Measurements from ENCODE around the gene AUNIP. TPM values are rescaled to one million over a fixed set of nuclear protein-coding genes. Genes with fewer than 3 reads are reported as not detected.

Gene AUNIP
- total RNA-seq, 1 experiment from 2014 or later = 11.0 TPM

DNA sequence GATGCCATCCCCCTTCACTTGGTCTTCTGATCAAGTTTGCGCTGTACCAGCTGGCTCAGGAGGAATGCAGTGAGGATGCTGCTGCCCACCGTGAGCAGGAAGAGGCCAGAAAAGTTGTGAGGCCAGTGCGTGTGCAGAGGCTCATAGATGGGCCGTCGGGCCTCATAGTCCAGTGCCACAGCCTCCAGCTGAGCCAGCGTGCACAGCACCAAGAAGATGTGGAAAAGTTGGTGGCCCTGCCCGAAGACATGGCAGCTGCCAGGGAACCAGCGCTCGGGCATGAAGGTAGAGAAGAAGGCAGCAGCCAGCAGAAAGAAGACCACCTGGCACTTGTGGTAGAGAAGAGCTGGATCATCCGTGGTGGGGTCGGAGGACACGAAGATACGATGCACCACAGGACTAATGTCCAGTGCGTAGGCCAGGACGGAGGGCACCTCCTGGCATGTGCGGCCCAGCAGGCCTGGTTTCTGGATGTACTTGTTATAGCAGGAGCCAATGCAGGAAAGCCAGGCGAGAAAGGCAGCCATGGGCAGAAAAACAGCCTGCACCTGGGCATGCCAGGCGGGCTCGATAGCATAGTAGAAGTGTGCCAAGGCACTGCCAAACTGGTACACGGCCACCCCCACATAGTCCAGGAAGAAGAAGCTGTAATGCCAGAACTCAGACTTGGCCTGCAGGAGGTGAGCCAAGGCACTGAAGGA lies 3.7 kb upstream of the AUNIP start:
- Histone ChIP-seq H3K4me2 (no peak overlapping the region), H3K4me3 (no peak overlapping the region), H4K20me1 (ENCODE audit: insufficient read depth) (no peaks in the 10 kb centered on the region), H3K4me1 (replicated peaks; ENCODE audit: insufficient read depth) (peaks cover 7% of the 10 kb centered on the region), H3K9me3 (ENCODE audit: insufficient read depth, low read depth) (no peaks in the 10 kb centered on the region), H3K9me2 (ENCODE audit: insufficient read depth) (no peaks in the 10 kb centered on the region), H2AFZ (no peak overlapping the region), H3K36me3 (ENCODE audit: low read depth) (no peaks in the 10 kb centered on the region), H3K27ac (no peak overlapping the region), H3K27me3 (ENCODE audit: insufficient read depth, low read depth) (no peaks in the 10 kb centered on the region), H3K79me2 (ENCODE audit: low read depth) (peaks cover 11% of the 10 kb centered on the region), H3F3A (ENCODE audit: insufficient read depth, low read depth) (peaks cover 9% of the 10 kb centered on the region; the same call in 1 of the 2 replicates)
- ChIA-PET CTCF (interaction anchor here (0.7 kb wide), 1 partner anchor 50 kb away, joined by 4 read pairs; no protein-coding TSS in a partner anchor), POLR2A (ENCODE audit: unreplicated experiment) (interaction anchor here (0.6 kb wide), 2 partner anchors 29 to 37 kb away, joined by 3 read pairs; no protein-coding TSS in a partner anchor)
- BruUV-seq (replicated peaks) = no TSS peak
- no peak for DNase-seq
- intact Hi-C loops (cut with micrococcal nuclease; ENCODE audit: unreplicated experiment) = no loop called here
- TF ChIP-seq, protein P1, sequence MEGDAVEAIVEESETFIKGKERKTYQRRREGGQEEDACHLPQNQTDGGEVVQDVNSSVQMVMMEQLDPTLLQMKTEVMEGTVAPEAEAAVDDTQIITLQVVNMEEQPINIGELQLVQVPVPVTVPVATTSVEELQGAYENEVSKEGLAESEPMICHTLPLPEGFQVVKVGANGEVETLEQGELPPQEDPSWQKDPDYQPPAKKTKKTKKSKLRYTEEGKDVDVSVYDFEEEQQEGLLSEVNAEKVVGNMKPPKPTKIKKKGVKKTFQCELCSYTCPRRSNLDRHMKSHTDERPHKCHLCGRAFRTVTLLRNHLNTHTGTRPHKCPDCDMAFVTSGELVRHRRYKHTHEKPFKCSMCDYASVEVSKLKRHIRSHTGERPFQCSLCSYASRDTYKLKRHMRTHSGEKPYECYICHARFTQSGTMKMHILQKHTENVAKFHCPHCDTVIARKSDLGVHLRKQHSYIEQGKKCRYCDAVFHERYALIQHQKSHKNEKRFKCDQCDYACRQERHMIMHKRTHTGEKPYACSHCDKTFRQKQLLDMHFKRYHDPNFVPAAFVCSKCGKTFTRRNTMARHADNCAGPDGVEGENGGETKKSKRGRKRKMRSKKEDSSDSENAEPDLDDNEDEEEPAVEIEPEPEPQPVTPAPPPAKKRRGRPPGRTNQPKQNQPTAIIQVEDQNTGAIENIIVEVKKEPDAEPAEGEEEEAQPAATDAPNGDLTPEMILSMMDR (conservative IDR thresholded peaks at IDR 0.05) = no peak
- TF ChIP-seq EZH2 (IDR thresholded peaks at IDR 0.05; ENCODE audit: low read depth) = no peak

DNA sequence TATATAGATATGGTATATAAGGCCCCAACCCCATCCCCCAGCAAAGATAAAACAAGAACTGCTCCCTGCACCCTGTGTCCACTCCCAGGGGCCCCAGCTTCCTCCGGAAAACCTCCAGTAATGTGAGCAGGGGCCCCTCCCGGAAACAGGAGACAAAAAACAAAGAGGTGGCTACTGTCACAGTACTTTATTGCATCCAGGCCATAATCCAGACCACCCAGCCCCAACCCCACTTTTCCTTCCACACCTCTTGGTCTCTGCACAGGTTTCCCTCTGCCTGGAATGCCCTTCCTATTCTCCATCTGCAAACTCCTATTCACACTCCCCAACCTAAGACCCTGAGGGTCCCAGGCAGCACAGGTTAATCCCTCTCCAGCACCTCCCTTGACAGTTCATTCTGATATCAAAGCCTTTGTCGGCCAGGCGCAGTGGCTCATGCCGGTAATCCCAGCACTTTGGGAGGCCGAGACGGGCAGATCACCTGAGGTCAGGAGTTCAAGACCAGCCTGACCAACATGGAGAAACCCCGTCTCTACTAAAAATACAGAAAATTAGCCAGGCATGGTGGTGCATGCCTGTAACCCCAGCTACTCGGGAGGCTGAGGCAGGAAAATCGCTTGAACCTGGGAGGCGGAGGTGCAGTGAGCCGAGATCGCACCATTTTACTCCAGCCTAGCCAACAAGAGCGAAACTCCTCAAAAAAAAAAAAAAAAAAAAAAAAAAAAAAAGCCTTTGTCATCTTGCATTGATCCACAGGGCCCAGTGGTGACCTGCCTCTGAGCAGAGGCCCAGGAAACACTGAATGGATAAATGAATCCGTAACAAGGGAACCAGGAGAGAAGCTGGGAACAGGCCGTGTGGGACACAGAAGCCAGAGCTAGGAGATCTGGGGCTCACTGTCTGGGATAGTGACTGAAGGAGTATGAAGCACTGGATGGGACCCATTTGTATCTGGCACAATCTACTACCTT lies 2.3 kb upstream of the AUNIP start:
- H3K4me2 ChIP-seq = no peak overlapping the region
- no peak overlapping the region for H3K27ac ChIP-seq
- BruUV-seq (replicated peaks) = no TSS peak

More for the DNA sequence above, 2.3 kb upstream of the AUNIP start:
- H3K36me3 ChIP-seq (ENCODE audit: low read depth) = no peaks in the 10 kb centered on the region
- TF ChIP-seq, protein P1 (conservative IDR thresholded peaks at IDR 0.05) = no peak
- TF ChIP-seq EZH2 (IDR thresholded peaks at IDR 0.05; ENCODE audit: low read depth) = no peak
- H3K9me3 ChIP-seq (ENCODE audit: insufficient read depth, low read depth) = no peaks in the 10 kb centered on the region
- intact Hi-C loops (cut with micrococcal nuclease; ENCODE audit: unreplicated experiment) = no loop called here
- no peak overlapping the region for H2AFZ ChIP-seq
- no peaks in the 10 kb centered on the region for H4K20me1 ChIP-seq (ENCODE audit: insufficient read depth)
- H3K27me3 ChIP-seq (ENCODE audit: insufficient read depth, low read depth) = no peaks in the 10 kb centered on the region
- H3K4me1 ChIP-seq (replicated peaks; ENCODE audit: insufficient read depth) = peaks cover 10% of the 10 kb centered on the region
- no peak for DNase-seq
- POLR2A ChIA-PET (ENCODE audit: unreplicated experiment) = no interaction called here
- H3K79me2 ChIP-seq (ENCODE audit: low read depth) = peaks cover 24% of the 10 kb centered on the region
- no peak overlapping the region for H3K4me3 ChIP-seq
- H3F3A ChIP-seq (ENCODE audit: insufficient read depth, low read depth) = peaks cover 9% of the 10 kb centered on the region; the same call in 1 of the 2 replicates
- CTCF ChIA-PET = interaction anchor here (0.9 kb wide), 1 partner anchor 14 kb away, joined by 3 read pairs; the partner anchor contains the start of gene PAQR7
- no peaks in the 10 kb centered on the region for H3K9me2 ChIP-seq (ENCODE audit: insufficient read depth)

All from PC-9 (cell line).